Stimulated activated naive CD8-positive, alpha-beta T cell treated with anti-CD3 and anti-CD28 coated beads, Interleukin-15, Interleukin-2, amounts not matched to agents 100 ng/mL and 50 ng/mL, for 24 hours (primary cell): ENCODE measurements around the gene SLC39A11.

Experiments used
- H3K27ac Mint-ChIP-seq: one replicate; pipeline ENCODE4 v1.8.0; 2021; ENCODE audit warnings: mild to moderate bottlenecking, mixed read lengths
- H3K27me3 Mint-ChIP-seq: one replicate; pipeline ENCODE4 v1.8.0; 2021; ENCODE audit warnings: mixed read lengths
- H3K36me3 Mint-ChIP-seq: one replicate; pipeline ENCODE4 v1.8.0; 2021; ENCODE audit warnings: low read depth, mixed read lengths
- H3K4me1 Mint-ChIP-seq: one replicate; pipeline ENCODE4 v1.8.0; 2021; ENCODE audit warnings: low read depth, mixed read lengths
- H3K4me3 Mint-ChIP-seq: one replicate; pipeline ENCODE4 v1.8.0; 2021; ENCODE audit warnings: mild to moderate bottlenecking, mixed read lengths
- H3K9me3 Mint-ChIP-seq: one replicate; pipeline ENCODE4 v1.8.0; 2021; ENCODE audit warnings: mixed read lengths

SLC39A11 gene

DNA sequence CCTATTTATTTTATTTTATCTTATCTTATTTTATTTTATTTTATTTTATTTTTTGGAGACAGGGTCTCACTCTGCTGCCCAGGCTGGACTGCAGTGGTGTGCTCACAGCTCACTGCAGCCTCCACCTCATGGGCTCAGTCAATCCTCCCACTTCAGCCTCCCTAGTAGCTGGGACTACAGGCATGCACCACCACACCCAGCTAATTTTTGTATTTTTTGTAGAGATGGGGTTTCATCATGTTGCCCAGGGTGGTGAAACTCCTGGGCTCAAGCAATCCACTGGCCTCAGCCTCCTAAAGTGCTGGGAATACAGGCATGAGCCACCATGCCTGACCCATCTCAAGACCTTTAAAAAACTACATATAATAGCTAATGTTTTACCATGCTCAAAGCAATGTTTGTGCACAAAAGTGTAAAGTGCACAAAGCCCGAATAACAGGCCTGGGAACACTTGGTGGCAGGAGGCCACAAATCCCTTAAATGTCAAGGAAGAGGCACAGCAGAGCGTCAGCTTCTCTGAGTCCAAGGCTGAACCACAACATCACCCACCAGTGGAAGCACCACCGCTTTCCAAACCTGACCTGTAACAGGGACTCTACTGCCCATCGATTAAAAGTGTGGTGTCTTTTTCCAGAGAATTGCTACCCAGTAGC lies 30.6 kb upstream of the SLC39A11 start:
- Mint-ChIP-seq H3K4me1 (no peaks in the 10 kb centered on the region), H3K9me3 (no peaks in the 10 kb centered on the region), H3K36me3 (no peaks in the 10 kb centered on the region), H3K27ac (no peak overlapping the region), H3K27me3 (no peaks in the 10 kb centered on the region), H3K4me3 (no peak overlapping the region)

- Mint-ChIP-seq H3K27ac (no peak overlapping the region), H3K9me3 (no peaks in the 10 kb centered on the region), H3K36me3 (no peaks in the 10 kb centered on the region), H3K27me3 (no peaks in the 10 kb centered on the region), H3K4me3 (no peak overlapping the region), H3K4me1 (no peaks in the 10 kb centered on the region)
These were observed 29.0 kb upstream of the SLC39A11 start for GRCh38 chr17:73121506-73121905.

GRCh38 chr17:73119631-73120030 lies 27.1 kb upstream of the SLC39A11 start:
- H3K36me3 Mint-ChIP-seq = no peaks in the 10 kb centered on the region
- no peak overlapping the region for H3K4me3 Mint-ChIP-seq
- H3K4me1 Mint-ChIP-seq = no peaks in the 10 kb centered on the region
- H3K27me3 Mint-ChIP-seq = peaks cover 3% of the 10 kb centered on the region
- peaks cover 5% of the 10 kb centered on the region for H3K9me3 Mint-ChIP-seq
- no peak overlapping the region for H3K27ac Mint-ChIP-seq

DNA sequence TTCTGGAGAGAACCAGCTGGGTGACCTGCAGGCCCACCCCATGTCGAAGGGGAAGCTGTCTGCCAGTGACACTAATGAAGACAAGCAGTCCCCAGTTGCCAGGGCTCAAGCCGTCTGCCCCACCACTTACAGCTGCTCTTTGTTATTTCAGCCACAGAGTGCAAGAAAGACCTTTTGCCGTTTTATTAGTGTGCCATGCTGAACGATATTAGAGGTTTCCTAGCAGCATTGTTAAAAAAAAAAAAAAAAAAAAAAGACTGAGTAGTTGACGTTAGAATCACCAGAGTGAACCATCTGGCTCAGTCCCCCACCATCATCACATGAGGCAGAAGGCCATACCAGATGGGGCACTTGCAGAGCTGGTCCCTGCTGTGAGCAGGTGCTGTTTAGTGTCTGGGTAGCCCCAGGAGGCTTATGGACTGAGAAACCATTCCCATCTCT lies 26.5 kb upstream of the SLC39A11 start:
- no peaks in the 10 kb centered on the region for H3K36me3 Mint-ChIP-seq
- peaks cover 3% of the 10 kb centered on the region for H3K27me3 Mint-ChIP-seq
- H3K27ac Mint-ChIP-seq = no peak overlapping the region
- H3K9me3 Mint-ChIP-seq = peaks cover 5% of the 10 kb centered on the region
- no peak overlapping the region for H3K4me3 Mint-ChIP-seq
- H3K4me1 Mint-ChIP-seq = no peaks in the 10 kb centered on the region

- no peak overlapping the region for H3K27ac Mint-ChIP-seq
- H3K36me3 Mint-ChIP-seq = no peaks in the 10 kb centered on the region
- H3K4me1 Mint-ChIP-seq = no peaks in the 10 kb centered on the region
These were observed 25.7 kb upstream of the SLC39A11 start for GRCh38 chr17:73118139-73118538.

GRCh38 chr17:73112246-73112645 lies 19.8 kb upstream of the SLC39A11 start:
- Mint-ChIP-seq H3K4me3 (no peak overlapping the region), H3K27ac (no peak overlapping the region), H3K9me3 (peaks cover 5% of the 10 kb centered on the region), H3K4me1 (no peaks in the 10 kb centered on the region), H3K36me3 (no peaks in the 10 kb centered on the region), H3K27me3 (peaks cover 3% of the 10 kb centered on the region)

More at GRCh38 chr17:73118139-73118538, 25.7 kb upstream of the SLC39A11 start:
- H3K9me3 Mint-ChIP-seq = peaks cover 5% of the 10 kb centered on the region
- H3K4me3 Mint-ChIP-seq = no peak overlapping the region
- peaks cover 3% of the 10 kb centered on the region for H3K27me3 Mint-ChIP-seq

DNA sequence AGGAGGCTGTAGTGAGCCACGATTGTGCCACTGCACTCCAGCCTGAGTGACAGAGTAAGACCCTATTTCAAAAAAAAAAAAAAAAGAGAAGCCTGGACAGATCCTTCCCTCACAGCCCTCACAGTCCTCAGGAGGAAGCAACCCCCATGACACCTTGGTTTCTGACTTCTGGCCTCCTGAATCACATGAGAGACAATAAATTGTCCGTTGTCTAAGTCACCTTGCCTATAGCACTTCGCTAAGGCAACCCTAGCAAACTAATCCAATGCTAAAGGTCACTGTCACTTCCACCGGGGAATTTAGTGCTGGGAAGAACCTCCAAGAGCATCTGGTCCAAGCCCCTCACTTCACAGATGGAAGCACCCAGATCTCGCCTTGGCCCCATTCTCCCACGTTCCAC lies 18.9 kb upstream of the SLC39A11 start:
- no peaks in the 10 kb centered on the region for H3K36me3 Mint-ChIP-seq
- peaks cover 3% of the 10 kb centered on the region for H3K27me3 Mint-ChIP-seq
- H3K9me3 Mint-ChIP-seq = peaks cover 5% of the 10 kb centered on the region

DNA sequence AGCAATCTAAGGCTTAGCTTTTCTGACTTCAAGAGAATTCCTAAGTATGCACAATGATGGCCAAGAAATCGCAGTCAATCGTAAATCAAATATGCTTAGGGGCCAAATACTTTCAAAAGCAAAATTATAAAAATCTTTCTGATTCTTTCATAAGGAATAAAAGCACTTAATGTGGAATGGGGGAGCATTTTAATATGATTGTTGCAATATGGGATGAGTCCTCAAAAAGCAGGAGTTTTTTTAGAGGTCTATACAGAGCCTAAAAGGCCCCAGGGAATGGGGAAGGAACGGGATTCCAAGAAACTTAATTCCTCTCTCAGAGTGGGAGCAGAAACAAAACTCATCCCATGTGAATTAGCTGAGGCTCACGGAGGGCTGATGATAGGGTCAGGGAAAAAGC lies 14.7 kb upstream of the SLC39A11 start:
- H3K36me3 Mint-ChIP-seq = no peaks in the 10 kb centered on the region
- no peaks in the 10 kb centered on the region for H3K27me3 Mint-ChIP-seq

More for the DNA sequence above, 18.9 kb upstream of the SLC39A11 start:
- H3K4me3 Mint-ChIP-seq = no peak overlapping the region
- H3K4me1 Mint-ChIP-seq = no peaks in the 10 kb centered on the region
- H3K27ac Mint-ChIP-seq = no peak overlapping the region

DNA sequence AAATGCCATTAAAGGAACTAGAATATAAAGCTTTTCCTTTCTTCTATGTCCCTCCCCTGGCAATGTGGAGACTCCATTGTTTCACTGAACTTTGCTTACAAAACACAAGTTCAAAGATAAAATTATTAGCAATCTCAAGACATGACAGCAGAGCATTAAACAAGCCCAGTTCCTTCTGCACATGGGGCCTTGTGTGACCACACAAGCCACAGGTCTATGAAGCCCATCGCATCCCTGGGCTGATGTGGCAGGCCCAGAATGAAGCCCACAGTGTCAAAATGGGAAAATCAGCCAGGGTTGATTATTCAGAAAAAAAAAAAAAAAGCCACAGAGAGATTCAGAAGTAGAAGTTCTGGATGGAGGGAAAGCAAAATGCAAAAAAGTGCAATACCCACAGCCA lies 12.9 kb upstream of the SLC39A11 start:
- H3K4me3 Mint-ChIP-seq = no peak overlapping the region
- no peaks in the 10 kb centered on the region for H3K36me3 Mint-ChIP-seq
- no peaks in the 10 kb centered on the region for H3K4me1 Mint-ChIP-seq
- H3K27me3 Mint-ChIP-seq = peaks cover 3% of the 10 kb centered on the region
- no peak overlapping the region for H3K27ac Mint-ChIP-seq
- no peaks in the 10 kb centered on the region for H3K9me3 Mint-ChIP-seq

More for the DNA sequence above, 14.7 kb upstream of the SLC39A11 start:
- H3K9me3 Mint-ChIP-seq = no peaks in the 10 kb centered on the region
- no peaks in the 10 kb centered on the region for H3K4me1 Mint-ChIP-seq
- H3K4me3 Mint-ChIP-seq = no peak overlapping the region
- H3K27ac Mint-ChIP-seq = no peak overlapping the region

- Mint-ChIP-seq H3K36me3 (no peaks in the 10 kb centered on the region), H3K4me1 (no peaks in the 10 kb centered on the region), H3K27me3 (peaks cover 5% of the 10 kb centered on the region), H3K9me3 (no peaks in the 10 kb centered on the region), H3K27ac (no peak overlapping the region), H3K4me3 (no peak overlapping the region)
These were observed 12.0 kb upstream of the SLC39A11 start for GRCh38 chr17:73104450-73104849.

- Mint-ChIP-seq H3K4me3 (no peak overlapping the region), H3K27me3 (peaks cover 5% of the 10 kb centered on the region), H3K36me3 (no peaks in the 10 kb centered on the region), H3K4me1 (no peaks in the 10 kb centered on the region), H3K9me3 (no peaks in the 10 kb centered on the region), H3K27ac (no peak overlapping the region)
These were observed 11.3 kb upstream of the SLC39A11 start for GRCh38 chr17:73103641-73104335.

DNA sequence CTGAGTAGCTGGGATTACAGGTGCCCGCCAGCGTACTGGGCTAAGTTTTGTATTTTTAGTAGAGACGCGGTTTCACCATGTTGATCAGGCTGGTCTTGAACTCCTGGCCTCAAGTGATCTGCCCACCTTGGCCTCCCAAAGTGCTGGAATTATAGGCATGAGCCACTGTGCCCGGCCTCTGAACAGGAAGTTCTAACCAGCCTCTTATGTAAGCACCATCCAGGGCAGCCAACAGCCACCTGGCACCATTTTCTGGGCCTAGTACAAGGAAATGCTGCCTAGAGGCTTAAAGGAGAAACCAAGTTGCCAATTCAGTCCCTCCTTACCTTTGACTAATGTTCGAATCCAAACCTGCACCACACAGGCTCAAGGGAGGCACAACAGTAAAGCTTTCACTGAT lies 8.5 kb upstream of the SLC39A11 start:
- H3K27ac Mint-ChIP-seq = no peak overlapping the region

GRCh38 chr17:73100363-73100762 lies 7.9 kb upstream of the SLC39A11 start:
- H3K4me1 Mint-ChIP-seq = no peaks in the 10 kb centered on the region

More for the DNA sequence above, 8.5 kb upstream of the SLC39A11 start:
- Mint-ChIP-seq H3K9me3 (no peaks in the 10 kb centered on the region), H3K4me3 (no peak overlapping the region), H3K4me1 (no peaks in the 10 kb centered on the region), H3K36me3 (no peaks in the 10 kb centered on the region), H3K27me3 (peaks cover 5% of the 10 kb centered on the region)

DNA sequence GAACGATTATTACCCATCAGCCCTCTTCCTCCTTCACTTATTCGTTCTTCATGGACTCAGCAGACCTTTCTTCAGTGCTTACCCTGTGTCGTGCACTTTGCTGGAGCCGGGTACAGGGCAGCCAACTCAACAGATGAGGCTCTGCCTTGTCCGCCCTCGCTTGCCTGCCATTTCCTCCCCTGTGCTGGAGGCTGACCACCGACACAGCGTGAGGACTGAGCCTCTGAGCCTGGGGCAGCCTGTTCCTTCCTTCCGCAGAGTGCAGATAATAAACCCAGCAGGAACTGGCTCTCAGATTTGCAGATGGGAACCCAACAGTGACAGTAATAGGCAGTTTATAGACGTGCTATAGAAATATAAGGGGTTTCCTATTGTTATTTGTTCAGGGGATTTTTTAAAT lies 7.0 kb upstream of the SLC39A11 start:
- H3K9me3 Mint-ChIP-seq = no peaks in the 10 kb centered on the region
- H3K4me1 Mint-ChIP-seq = no peaks in the 10 kb centered on the region
- H3K27me3 Mint-ChIP-seq = peaks cover 5% of the 10 kb centered on the region
- no peak overlapping the region for H3K4me3 Mint-ChIP-seq
- H3K36me3 Mint-ChIP-seq = no peaks in the 10 kb centered on the region
- H3K27ac Mint-ChIP-seq = no peak overlapping the region

More at GRCh38 chr17:73100363-73100762, 7.9 kb upstream of the SLC39A11 start:
- Mint-ChIP-seq H3K36me3 (no peaks in the 10 kb centered on the region), H3K4me3 (no peak overlapping the region), H3K9me3 (no peaks in the 10 kb centered on the region), H3K27ac (no peak overlapping the region), H3K27me3 (peaks cover 5% of the 10 kb centered on the region)

- H3K27me3 Mint-ChIP-seq = peaks cover 5% of the 10 kb centered on the region
- no peaks in the 10 kb centered on the region for H3K9me3 Mint-ChIP-seq
- no peak overlapping the region for H3K4me3 Mint-ChIP-seq
- no peaks in the 10 kb centered on the region for H3K36me3 Mint-ChIP-seq
- no peak overlapping the region for H3K27ac Mint-ChIP-seq
- no peaks in the 10 kb centered on the region for H3K4me1 Mint-ChIP-seq
These were observed 6.4 kb upstream of the SLC39A11 start for GRCh38 chr17:73098919-73099318.
